NB4 (cell line): ENCODE measurements around the gene GTSE1.

Experiments
- MYC ChIP-seq: IDR thresholded peaks from 2 replicates; pipeline ENCODE4 v1.6.1; 2011; ENCODE audit warnings: low read depth, low read length
- POLR2A ChIP-seq: IDR thresholded peaks from 2 replicates; pipeline ENCODE4 v1.6.1; 2011; ENCODE audit warnings: mild to moderate bottlenecking; ENCODE audit not compliant: insufficient read length; ENCODE audit errors: extremely low read depth
- TF ChIP-seq, protein P1 (sequence below): IDR thresholded peaks from one replicate; pipeline ENCODE4 v1.5.1; 2012; ENCODE audit warnings: low read depth, low read length
- TF ChIP-seq, protein P2 (sequence below): IDR thresholded peaks from 2 replicates; pipeline ENCODE4 v1.6.1; 2011; ENCODE audit warnings: low read depth, low read length

GRCh38 chr22:46322711-46323110, 26.0 kb downstream of the GTSE1 start:
- TF ChIP-seq, protein P1, sequence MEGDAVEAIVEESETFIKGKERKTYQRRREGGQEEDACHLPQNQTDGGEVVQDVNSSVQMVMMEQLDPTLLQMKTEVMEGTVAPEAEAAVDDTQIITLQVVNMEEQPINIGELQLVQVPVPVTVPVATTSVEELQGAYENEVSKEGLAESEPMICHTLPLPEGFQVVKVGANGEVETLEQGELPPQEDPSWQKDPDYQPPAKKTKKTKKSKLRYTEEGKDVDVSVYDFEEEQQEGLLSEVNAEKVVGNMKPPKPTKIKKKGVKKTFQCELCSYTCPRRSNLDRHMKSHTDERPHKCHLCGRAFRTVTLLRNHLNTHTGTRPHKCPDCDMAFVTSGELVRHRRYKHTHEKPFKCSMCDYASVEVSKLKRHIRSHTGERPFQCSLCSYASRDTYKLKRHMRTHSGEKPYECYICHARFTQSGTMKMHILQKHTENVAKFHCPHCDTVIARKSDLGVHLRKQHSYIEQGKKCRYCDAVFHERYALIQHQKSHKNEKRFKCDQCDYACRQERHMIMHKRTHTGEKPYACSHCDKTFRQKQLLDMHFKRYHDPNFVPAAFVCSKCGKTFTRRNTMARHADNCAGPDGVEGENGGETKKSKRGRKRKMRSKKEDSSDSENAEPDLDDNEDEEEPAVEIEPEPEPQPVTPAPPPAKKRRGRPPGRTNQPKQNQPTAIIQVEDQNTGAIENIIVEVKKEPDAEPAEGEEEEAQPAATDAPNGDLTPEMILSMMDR = no peak
- TF ChIP-seq POLR2A = no peak
- no peak for TF ChIP-seq MYC
- TF ChIP-seq, protein P2, sequence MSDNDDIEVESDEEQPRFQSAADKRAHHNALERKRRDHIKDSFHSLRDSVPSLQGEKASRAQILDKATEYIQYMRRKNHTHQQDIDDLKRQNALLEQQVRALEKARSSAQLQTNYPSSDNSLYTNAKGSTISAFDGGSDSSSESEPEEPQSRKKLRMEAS = no peak
